HG03342 (cell line): ENCODE data around the gene IDH3B.
"Not testable (repeated sequence)": the region's sequence is repeated elsewhere in the genome, so short reads cannot be mapped to it uniquely, and the experiment has no call there.

Source experiments
- ATAC-seq: cut with Tn5 transposase; IDR thresholded peaks from one replicate; pipeline ENCODE4 v1.9.1; 2021; ENCODE audit warnings: mild to moderate bottlenecking, moderate library complexity; ENCODE audit not compliant: unreplicated experiment

The IDH3B gene

GRCh38 chr20:2663887-2664719, at the start of gene IDH3B:
Gene IDH3B, minus strand, starts transcription at chr20:2664216. Its CDS starts 28 bp downstream, at chr20:2664188.
- ATAC-seq, result peak; percentile 91

- no peak for ATAC-seq
These were observed 49.3 kb upstream of the IDH3B start for GRCh38 chr20:2713285-2713684.

DNA sequence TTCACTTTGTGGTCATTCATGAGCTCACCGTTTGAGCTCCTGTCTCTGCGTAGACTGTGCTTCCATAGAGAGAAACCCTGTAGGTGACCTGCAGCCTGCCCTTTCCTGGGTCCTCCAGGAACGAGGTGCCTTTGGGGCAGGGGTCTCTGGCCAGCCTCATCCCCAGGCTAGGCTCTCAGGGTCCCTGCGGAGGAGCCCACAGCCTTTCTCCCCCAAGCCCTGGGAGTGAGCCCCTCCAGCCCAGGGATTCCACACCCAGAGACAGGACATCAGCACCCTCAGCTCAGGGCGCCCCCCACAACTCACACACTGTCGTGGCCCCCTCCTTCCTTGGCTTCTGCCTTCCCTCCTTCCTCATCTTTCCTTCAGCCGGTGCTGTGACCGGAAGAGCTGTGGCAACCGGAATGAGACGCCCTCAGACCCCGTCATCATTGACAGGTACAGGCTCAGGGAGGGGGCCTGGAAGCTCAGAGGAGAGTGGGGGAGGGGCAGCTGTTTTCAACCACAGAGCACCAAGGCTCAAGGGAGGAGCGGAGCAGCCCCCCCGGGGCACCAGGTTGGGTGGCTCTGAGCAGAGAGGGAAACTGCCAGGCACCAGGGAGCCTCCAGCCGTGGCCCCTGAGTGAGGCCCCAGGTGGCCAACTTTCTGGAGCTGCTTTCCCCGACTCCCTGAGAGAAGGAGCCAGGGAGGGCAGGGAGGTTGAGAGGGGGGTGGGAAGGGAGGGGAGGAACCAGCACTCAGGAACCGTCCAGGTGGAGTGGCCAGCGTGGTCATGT, 45.4 kb upstream of the IDH3B start:
- no peak for ATAC-seq

GRCh38 chr20:2708665-2709064, 44.6 kb upstream of the IDH3B start:
- ATAC-seq, result no peak

DNA sequence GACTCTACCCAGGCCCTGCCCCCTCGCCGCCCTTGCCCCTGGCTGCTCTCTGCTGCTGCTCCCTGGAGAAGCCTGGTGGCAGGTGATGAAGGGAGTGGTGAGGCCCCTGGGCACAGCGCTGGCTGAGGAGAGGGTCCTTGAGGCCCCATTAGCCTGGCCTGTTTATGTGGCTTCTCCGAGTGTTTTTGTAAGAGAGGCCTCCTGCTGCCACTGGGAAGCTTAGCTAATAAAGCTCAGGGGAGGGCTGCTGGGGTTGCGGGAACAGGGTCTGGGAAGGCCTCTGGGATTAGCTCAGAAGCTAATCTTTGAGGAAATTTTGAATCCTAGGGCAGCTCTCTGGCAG, 44.0 kb upstream of the IDH3B start:
- no peak for ATAC-seq

GRCh38 chr20:2707353-2708072, 43.5 kb upstream of the IDH3B start:
- ATAC-seq, result no peak

GRCh38 chr20:2706688-2707352, 42.8 kb upstream of the IDH3B start:
- no peak for ATAC-seq

DNA sequence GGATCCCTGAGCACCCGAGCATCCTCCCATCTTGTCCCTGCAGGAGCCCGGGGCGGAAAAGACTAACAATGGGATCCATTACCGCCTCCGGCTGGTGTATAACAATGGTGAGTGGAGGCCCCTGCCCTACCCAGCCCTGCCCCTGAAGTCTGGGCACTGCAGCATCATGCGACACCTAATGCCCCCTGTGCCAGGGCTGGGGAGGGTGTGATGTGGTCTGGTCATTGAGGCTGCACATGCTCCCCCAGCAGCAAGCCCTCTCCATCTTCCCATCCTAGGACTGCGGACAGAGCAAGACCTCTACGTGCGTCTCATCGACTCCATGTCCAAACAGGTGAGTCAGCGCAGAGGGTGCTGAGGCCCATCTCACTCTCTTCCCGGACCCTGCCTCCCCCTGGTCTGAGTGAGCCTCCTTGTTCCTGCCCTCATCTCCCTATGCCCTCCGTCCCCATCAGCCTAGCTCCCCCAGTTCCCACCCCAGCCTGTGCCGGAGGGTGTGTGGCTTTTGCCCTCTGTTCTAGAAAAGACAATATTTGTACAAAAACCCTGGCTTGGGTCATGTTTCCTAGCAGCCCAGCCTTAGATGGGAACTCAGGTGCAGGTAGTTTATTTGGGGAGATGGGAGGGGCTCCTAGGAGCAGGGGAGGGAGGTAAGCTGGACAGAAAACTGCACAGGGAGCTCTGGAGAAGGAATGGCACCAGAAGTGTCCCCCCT, 42.1 kb upstream of the IDH3B start:
- ATAC-seq, result no peak

DNA sequence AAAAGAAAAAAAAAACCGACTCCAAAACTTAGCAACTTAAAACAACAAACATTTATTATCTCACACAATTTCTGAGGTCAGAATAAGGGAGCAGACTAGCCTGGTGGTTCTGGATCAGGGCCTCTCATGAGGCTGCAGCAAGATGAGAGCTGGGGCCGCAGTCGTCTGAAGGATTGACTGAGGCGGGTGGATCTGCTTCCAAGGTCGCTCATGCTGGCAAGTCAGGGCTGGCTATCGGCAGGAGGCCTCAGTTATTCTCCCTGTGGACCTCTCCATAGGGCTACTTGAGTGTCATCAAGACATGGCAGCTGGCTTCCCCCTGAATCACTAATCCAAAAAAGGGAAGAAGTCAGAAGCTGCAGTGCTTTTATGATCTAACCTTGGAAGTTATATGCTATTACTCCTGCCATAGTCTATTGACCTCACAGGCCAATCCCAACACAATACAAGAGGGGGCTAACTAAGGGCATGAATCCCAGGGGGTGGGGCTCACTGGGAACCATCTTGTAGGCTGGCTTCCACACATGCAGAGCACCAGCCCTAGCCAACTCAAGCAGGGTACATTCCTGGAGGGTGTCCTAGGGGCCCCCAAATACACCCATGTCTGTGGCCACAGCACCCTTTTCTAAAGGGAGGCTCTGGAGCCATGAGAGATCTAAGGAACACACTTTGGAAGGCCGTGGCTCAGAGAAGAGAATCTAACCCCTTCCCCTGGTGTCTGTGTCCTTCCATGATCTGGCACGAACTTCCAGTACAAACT, 39.9 kb upstream of the IDH3B start:
- ATAC-seq, result no peak

DNA sequence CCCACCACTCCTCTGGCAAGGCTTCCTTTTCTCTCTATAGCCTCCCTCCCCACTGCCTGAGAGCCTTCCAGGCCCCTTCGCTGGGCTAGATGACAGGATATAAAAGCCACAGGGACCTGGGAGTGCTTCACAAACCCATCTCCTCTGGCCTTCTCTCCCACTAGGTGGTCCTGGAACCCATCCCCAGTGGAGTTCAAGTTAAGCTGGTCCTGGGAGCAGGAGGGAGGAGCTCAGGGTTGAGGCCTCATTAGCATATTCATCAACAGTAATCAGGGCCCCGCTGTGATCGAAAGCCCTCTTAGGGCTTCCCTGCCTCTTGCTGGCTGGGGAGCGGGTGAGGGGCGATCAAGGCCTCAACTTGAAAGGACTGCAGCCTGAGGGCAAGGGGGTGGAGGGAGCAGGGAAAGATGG, 37.7 kb upstream of the IDH3B start:
- ATAC-seq, result no peak

DNA sequence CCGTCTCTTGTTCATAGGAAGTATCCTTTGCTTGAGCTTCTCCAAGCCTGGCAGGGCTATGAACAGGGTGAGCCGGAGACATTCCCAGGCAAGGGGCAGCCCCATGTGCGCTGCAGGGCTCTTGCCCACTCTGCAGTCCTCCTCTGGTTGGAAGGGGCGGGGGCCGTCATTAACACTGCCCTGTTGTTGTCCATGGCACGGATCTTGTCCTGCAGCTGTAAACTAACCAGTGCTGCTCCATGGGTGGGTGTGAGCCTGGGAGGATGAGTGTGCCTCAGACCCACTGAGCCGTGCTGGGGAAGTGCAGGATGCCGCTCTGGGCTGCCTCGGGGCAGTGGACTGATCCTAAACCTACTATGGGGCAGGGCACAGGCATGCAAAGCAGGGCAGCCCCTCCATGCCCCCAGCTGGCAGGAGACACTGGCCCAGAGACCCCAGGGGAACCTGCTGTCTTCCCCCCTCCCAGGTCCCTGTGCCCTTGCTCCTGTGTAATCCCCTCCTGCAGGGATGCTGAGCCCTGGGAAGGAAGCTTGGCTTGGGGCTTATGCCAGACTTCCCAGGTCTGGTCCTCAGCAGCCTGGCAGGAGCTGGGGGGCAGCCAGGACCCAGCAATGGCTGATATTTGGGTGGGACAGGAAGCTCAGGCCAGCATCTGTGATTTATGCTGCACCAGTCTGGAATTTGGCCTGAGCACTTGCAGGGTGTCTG, 37.1 kb upstream of the IDH3B start:
- ATAC-seq, result no peak

DNA sequence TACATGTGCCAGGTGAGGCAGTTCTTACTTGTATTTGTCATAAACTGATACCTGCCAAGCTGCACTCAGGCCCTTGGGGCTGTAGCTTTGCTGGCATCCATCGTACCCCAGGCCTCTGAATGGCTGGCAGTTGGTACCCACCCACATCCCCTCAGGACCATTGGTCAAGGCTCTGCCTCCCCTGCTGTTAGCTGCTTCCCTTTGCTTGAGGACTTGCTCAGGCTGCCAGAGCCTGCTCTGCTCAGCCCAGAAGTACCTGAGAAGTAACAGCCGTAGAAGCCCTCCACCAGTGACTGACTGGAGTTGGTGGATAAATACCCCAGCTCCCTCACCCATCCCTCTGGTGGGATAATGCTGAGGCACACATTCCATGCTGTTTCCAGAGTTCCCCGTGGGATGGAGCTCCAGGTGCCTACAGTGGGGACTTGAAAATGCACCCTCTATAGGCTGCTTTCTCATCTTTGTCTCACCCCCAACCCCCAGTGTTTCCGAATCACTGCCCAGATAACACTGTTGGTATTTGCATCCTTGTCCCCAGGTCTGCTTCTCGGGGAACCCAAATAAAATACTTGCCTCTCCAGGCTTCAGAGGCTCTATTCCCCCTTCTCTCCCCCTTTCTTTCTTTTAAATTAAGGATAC, 35.9 kb upstream of the IDH3B start:
- ATAC-seq, result no peak

GRCh38 chr20:2698912-2699311, 34.9 kb upstream of the IDH3B start:
- ATAC-seq, result no peak

DNA sequence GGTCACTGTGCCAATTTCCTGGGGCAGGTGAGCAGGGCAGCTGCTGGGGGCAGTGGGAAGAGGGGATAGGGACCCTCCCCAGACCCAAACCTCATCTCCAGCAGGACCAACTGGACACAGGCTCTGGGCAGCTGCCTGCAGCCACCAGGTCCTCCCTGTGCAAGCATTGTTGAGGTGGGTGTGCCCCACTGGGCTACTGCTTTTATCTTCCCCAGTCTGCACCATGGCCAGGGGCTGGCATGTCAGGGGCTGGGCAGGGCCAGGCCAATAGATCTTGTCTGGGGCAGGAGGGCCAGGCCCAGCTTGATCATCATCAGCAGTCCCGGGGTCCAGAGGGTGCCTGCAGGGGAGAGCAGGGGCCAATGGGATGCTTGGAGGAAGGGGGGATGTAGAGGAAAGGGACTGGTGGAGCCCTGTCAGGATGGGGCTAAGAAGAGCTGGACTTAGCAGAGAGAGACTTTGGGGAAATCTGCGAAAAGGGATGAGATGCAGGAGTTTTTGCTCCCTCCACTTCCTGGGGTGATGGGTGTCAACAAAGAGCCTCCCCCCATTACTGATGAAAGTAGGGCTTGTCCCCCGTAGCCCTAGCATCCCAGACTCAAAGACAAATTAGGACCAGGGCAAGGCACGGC, 34.3 kb upstream of the IDH3B start:
- no peak for ATAC-seq

- no peak for ATAC-seq
These were observed 33.8 kb upstream of the IDH3B start for GRCh38 chr20:2697768-2698167.

- no peak for ATAC-seq
These were observed 32.6 kb upstream of the IDH3B start for GRCh38 chr20:2696646-2697045.

- not testable (repeated sequence) for ATAC-seq
These were observed 32.0 kb upstream of the IDH3B start for GRCh38 chr20:2695984-2696525.
